SU-DHL-6 (cell line): ENCODE results near the gene SCGN.

Source experiments
- EZH2phosphoT487 ChIP-seq: fragments of 200-600 bp; sonication (generic), shearing (Covaris generic); conservative IDR thresholded peaks from 2 replicates; pipeline ENCODE4 v1.6.1; 2018; ENCODE audit warnings: mild to moderate bottlenecking, antibody characterized with exemption, low read length, moderate library complexity, mixed read lengths
- TF ChIP-seq, protein P1 (sequence below): fragments of 200-600 bp; sonication (generic); IDR thresholded peaks from one replicate; pipeline ENCODE4 v1.5.1; 2017; ENCODE audit warnings: antibody characterized with exemption, mild to moderate bottlenecking, low read length, moderate library complexity; ENCODE audit not compliant: insufficient read depth, poor library complexity, severe bottlenecking

DNA sequence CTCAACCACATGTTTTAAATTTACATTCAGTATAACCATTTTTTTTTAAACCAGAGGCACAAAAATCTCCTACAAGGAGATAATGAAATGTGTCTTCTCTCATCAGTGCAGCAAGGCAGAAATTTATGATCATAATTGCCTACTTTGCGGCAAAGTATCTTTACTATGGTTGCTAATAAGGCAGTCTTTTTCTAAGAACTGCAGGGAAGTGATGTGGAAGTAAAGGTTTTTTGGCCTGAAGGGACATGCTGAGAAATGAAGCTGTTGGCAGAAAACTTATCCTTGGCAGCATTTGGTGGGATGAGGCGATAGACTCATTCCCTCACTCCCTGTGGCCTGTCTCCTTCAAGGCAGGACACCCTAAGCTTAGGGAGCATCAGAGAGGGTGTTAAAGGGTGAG lies 48.7 kb downstream of the SCGN start:
- TF ChIP-seq, protein P1, sequence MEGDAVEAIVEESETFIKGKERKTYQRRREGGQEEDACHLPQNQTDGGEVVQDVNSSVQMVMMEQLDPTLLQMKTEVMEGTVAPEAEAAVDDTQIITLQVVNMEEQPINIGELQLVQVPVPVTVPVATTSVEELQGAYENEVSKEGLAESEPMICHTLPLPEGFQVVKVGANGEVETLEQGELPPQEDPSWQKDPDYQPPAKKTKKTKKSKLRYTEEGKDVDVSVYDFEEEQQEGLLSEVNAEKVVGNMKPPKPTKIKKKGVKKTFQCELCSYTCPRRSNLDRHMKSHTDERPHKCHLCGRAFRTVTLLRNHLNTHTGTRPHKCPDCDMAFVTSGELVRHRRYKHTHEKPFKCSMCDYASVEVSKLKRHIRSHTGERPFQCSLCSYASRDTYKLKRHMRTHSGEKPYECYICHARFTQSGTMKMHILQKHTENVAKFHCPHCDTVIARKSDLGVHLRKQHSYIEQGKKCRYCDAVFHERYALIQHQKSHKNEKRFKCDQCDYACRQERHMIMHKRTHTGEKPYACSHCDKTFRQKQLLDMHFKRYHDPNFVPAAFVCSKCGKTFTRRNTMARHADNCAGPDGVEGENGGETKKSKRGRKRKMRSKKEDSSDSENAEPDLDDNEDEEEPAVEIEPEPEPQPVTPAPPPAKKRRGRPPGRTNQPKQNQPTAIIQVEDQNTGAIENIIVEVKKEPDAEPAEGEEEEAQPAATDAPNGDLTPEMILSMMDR: no peak
- no peak for TF ChIP-seq EZH2phosphoT487
